AG09309 (cell line): Measurements from ENCODE around the gene SCAMP2.
"Not testable (repeated sequence)": the region's sequence is repeated elsewhere in the genome, so short reads cannot be mapped to it uniquely, and the experiment has no call there.

Source experiments
- DNase-seq: peaks from one replicate; pipeline ENCODE4 v3.0.0-alpha.2; 2010; ENCODE audit warnings: low read depth
- H3K4me3 ChIP-seq: 2 replicates; pipeline ENCODE4 v1.5.1; 2011; ENCODE audit warnings: mild to moderate bottlenecking, low read depth, low read length, moderate library complexity; ENCODE audit not compliant: control insufficient read depth
- CTCF ChIP-seq: IDR thresholded peaks from 2 replicates; pipeline ENCODE4 v1.5.1; 2011; ENCODE audit warnings: mild to moderate bottlenecking, low read depth, low read length, inconsistent platforms; ENCODE audit not compliant: insufficient read depth, control insufficient read depth; ENCODE audit errors: missing control alignments

SCAMP2 gene

GRCh38 chr15:74873036-74873755 is at the start of gene SCAMP2:
SCAMP2 (minus strand) TSS chr15:74873365; CDS start chr15:74873255, 110 bp downstream.
- TF ChIP-seq CTCF: no peak
- peak within 1 kb of the TSS; percentile 91 for H3K4me3 ChIP-seq
- peak; percentile 81 for DNase-seq

GRCh38 chr15:74920456-74920855 is 47.3 kb upstream of the SCAMP2 start:
- TF ChIP-seq CTCF: no peak
- H3K4me3 ChIP-seq: no peak overlapping the region
- no peak for DNase-seq

- no peak for DNase-seq
- TF ChIP-seq CTCF: no peak
- H3K4me3 ChIP-seq: no peak overlapping the region
Measured at GRCh38 chr15:74917676-74918075, 44.5 kb upstream of the SCAMP2 start.

GRCh38 chr15:74913799-74914198 is 40.6 kb upstream of the SCAMP2 start:
- not testable (repeated sequence) for DNase-seq, H3K4me3 ChIP-seq

- TF ChIP-seq CTCF: no peak
- no peak overlapping the region for H3K4me3 ChIP-seq
- no peak for DNase-seq
Measured at GRCh38 chr15:74913041-74913440, 39.9 kb upstream of the SCAMP2 start.

- DNase-seq: no peak
- no peak overlapping the region for H3K4me3 ChIP-seq
- no peak for TF ChIP-seq CTCF
Measured at GRCh38 chr15:74908635-74909034, 35.5 kb upstream of the SCAMP2 start.

- peak overlapping the region; percentile 96 for H3K4me3 ChIP-seq
- no peak for DNase-seq
- no peak for TF ChIP-seq CTCF
Measured at GRCh38 chr15:74907163-74907870, 34.2 kb upstream of the SCAMP2 start.
